Stimulated activated CD8-positive, alpha-beta memory T cell treated with anti-CD3 and anti-CD28 coated beads, Interleukin-7, amount 100 ng/mL, for 4 hours (primary cell): Measurements from ENCODE around the gene PIGT.
"Not testable (repeated sequence)": the region's sequence is repeated elsewhere in the genome, so short reads cannot be mapped to it uniquely, and the experiment has no call there.

ENCODE experiments used
- DNase-seq, 2 donors: peaks; one replicate each; pipeline ENCODE4 v3.0.0-alpha.2; 2020; ENCODE audit warnings: low read depth in 2 of 2

The PIGT gene

GRCh38 chr20:45462711-45463509, 47.0 kb downstream of the PIGT start:
- DNase-seq, result no peak

DNA sequence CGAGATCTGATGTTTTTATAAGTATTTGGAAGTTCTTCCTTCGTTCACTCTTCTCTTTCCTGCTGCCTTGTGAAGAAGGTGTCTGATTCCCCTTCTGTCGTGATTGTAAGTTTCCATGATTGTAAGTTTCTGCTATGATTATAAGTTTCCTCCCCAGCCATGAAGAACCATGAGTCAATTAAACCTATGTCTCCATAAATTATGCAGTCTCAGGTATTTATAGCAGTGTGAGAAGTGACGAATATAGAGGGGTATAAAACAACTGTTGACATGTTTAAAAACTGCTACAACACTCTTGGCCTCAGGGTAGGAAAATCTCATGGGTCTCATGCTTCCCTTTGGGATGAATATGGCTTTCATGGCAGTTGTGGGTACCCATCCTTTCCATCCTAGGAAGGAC, 47.8 kb downstream of the PIGT start:
- DNase-seq, result no peak

- no peak for DNase-seq
These were observed 49.7 kb downstream of the PIGT start for GRCh38 chr20:45465491-45466266.

DNA sequence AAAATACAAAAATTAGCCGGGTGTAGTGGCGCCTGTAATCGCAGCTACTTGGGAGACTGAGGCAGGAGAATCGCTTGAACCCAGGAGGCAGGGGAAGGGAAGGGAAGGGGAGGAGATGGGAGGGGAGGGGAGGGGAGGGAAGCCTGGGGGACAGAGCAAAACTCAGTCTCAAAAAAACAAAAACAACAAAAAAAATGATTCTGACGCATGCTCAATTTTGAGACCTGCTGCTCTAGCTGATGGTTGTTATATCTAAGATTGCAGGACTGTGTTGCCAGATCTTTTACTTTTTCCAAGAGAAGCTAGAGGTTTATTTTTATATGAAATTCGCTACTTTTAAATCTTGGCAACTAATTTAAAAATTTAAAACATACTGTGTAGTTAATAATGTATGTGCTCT, 51.2 kb downstream of the PIGT start:
- no peak for DNase-seq

- no peak for DNase-seq
These were observed 51.9 kb downstream of the PIGT start for GRCh38 chr20:45467861-45468260.

DNA sequence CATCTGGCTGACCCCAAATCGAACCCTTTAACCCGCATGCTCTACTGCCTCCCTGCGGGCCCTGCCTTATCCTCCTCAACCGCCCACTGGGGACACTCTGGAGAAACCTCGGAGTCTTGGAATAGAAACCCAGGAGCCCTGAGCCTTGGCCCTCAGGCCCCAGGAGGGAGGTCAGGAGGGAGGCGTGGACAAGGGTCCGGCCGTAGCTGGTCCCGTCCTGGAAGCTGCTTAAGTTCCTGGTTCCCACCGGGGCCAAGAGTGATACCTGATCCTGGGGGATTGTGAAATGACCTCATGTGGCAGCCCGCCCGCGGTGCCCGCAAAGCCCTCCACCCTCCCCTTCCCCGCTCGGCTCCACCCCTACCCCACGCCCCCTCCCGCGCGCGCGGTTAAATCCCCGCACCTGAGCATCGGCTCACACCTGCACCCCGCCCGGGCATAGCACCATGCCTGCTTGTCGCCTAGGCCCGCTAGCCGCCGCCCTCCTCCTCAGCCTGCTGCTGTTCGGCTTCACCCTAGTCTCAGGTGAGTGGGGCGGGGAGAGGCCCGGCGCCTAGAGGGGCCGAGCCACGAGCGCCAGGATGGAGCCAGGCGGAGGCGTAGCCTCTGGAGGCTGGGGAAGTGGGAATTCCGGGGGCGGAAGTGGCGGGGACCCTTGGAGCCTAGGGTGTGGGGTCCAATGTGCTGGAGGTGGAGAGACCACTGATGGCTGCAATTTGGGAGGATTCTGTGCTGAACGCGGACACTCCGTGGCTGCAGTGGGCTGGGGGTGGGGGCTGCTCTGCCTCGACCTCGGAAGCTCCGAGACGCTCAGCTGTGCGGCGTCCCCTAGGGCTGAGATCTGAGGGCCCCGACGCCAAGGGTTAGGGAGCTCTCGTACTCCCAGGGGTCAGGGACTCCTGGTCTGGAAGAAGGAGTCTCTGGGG, 53.7 kb downstream of the PIGT start, which contains the start of gene WFDC2:
WFDC2 (plus strand) TSS at position 418 of the 926 bp plus-strand sequence; CDS start at position 447, 29 bp downstream.
- DNase-seq, result no peak

DNA sequence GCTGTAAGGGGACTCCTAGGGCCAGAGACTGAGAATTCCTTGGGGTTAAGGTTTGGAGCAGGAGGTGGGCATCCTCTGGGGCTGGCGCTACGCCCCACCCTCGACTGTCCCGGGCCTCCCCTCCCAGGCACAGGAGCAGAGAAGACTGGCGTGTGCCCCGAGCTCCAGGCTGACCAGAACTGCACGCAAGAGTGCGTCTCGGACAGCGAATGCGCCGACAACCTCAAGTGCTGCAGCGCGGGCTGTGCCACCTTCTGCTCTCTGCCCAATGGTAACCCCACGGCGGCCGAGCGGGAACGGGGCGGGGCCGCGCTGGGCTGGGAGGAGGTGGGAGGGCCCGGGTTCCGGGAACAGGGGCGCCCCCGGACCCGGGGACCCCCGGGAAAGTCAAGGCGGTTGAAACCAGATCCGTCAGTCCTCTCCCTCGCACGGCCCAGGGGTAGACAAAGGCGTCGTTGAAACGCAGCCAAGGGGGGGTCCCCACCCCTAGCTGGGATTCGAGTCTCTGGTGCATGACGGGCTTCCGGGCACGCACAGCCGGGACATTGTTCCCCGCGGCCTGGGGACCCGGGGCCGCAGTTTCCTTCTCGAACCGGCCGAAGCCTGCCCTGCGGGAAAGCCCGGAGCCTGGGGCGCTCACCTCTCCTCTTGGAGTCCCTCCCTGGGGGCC, 54.5 kb downstream of the PIGT start:
- no peak for DNase-seq

DNA sequence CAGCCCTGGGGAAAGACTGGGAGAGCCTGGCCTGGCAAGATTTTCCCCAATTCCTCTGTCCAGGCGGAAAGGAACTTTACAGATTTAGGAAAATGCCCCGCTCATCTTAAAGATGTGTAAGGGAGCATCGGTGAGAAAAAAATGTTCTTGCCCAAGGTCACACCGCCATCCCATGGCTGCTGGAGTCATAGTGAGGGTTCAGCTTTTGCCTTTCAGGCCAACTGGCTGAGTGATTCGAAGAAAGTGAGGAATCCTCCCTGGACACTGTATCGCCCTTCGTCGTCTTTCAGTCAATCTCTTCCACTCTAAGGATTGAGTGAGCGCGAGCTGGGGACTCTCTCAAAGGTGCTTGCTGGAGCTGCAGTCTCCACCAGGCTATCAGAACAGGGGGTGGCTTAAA, 55.0 kb downstream of the PIGT start:
- DNase-seq, result no peak

GRCh38 chr20:45472286-45472685, 56.3 kb downstream of the PIGT start:
- not testable (repeated sequence) for DNase-seq
